Endometrium (tissue), 2 donors: Measurements from ENCODE around the gene CCSER1.

ENCODE experiments used
- FAIRE-seq: peaks from 2 replicates; lab custom pipeline; 2012; peaks lifted over from hg19 to GRCh38; lab: Jason Lieb, UNC
- donor health status: control.
- donor health status: control.

CCSER1 gene

DNA sequence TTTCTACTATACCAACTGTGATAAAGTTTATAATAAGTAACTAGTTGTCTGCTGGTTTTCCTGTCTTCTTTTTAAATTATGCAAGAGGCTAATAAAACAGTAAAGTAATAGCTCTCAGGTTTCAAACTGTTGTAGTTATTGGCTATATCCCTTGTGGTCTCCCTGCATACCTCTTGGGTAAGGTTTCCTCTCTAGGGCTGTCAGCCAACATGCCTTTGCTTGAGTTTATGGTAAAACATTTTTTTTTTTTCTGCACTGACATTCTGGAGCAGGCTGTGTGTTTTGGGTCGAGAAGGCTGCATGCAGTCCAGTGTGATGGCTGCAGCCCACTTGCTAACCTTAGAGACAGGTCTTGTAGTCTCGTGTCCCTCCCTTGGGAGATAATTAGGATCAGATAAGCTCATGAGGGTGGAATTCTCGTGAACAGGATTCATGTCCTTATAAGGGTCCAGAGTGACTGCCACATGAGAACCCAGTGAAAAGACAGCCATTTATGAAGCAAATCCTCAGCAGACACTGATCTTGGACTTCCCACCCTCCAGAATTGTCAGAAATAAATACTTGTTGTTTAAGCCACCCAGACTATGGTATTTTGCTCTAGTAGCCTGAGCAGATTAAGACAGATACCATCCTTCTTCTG, 831.2 kb downstream of the CCSER1 start:
- no peak for FAIRE-seq

DNA sequence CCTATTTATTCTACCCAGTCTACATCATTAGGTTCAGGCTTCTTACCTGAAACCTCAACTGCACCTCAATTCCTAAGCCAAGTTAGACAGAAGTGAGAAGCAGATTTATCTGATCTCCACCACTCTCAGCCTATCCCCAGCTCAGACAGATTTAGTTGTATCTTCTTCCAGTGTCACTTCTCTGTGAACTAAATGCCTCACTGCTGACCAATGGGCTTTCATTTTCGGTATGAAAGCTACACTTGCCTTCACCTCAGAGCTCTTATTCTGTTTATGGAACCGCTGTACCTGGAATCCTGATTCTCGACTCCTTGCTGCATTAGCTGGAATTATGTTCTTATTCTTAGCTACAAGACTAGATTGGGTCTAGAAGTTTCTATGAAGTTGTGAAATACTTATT, 833.2 kb downstream of the CCSER1 start:
- FAIRE-seq, result no peak

DNA sequence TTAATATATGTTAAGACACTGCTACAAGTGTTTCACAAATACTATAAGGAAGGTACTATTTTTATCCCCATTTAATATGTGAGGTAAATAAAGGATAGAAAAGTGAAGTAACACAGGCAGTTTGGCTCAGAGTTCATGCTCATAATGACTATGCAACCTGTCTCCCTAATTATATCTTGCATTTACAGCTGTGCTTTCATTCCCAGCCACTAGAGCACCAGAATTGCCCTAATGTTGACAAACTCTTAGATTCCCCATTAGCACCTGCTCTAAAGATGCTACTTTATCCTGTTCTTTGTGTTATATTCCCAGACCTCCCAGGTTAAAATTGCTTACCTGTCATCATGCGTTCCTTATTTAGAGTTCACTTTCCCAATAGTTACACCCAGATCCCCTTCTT, 833.6 kb downstream of the CCSER1 start:
- no peak for FAIRE-seq

DNA sequence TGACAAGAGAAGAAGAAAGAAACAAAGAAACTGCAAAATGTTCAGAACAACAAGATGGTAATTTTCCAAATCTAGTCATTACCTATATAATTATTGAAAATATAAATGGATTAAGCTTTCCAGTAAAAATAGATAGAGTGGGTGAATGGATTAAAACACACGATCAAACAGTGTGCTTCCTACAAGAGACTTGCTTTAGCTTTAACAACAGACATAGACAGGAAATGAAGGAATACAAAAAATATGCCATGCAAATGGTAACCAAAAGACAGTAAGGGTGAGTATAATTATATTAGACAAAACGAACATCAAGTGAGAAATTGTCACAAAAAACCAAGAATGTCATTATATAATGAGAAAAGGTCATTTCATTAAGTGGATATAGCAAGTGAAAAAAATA, 842.8 kb downstream of the CCSER1 start:
- FAIRE-seq, result no peak

DNA sequence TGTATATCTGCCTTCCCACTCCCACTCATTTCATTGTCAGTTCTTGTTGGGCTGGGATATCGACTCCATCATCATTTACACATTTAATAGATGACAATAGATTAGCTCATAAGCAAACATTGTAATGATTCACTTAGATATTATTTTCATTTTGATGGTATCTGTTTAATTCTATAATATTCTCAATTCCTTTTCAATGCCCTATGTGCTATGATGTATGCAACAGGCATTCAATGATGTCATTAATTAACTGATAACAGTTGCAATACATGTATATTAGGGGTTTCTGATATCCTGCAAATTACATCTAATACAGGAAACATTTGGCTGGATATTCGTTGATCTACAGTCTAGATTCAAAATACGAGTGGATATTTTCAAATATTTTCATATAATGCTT, 850.5 kb downstream of the CCSER1 start:
- FAIRE-seq, result no peak

DNA sequence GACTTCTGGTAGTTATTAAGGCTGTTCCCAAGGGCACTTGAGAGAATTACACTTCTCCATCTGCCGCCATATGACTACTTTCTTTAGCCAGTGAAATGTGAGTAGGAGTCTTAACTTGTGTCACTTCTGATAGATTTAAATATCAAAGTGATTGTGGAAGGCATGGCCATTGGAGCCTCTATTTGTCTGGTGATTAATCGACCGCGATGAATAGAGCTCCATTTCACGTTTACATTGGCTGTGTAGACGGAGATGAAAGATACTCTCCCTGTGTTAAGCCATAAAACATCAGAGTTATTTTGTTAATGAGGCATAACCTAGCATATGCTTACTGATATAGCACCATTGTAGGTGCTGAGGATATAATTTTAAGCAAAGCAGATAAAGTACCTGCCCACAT, 852.4 kb downstream of the CCSER1 start:
- FAIRE-seq, result no peak

DNA sequence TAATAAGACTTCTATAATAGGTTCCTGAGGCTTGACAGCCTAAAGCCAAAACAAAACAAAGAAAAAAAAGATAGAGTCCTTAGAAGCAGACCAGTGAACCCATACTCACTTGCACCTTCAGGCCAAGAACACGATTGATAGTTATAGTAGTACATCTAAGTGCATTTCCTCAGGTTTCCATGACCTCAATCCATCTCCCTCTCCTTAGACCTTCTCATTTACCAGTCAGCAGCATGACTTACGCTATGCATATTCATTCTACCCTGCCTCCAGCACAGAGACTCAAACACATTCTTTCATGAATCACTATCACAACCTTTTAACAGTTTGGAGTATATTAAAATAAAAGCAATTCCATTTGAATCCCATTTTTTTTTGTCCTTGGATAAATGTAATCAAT, 855.6 kb downstream of the CCSER1 start:
- no peak for FAIRE-seq

DNA sequence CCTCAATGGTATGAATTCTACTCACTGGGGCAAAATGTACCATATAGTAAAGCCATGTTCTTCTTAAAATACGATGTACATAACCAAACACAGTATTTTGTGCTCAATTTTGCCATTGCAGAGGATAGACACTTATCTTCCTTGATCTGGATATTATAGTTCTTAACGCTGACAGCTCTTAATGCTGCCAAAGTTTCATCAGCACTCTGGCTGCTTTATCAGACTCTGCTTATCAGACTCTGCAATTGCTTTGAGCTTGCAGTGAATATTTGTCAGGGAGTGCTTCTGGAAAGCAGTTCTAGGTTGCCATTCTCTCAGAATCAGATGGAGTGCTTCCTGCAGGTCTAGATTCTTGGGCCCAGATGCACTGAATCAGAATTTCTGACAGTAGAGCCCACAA, 863.1 kb downstream of the CCSER1 start:
- no peak for FAIRE-seq

DNA sequence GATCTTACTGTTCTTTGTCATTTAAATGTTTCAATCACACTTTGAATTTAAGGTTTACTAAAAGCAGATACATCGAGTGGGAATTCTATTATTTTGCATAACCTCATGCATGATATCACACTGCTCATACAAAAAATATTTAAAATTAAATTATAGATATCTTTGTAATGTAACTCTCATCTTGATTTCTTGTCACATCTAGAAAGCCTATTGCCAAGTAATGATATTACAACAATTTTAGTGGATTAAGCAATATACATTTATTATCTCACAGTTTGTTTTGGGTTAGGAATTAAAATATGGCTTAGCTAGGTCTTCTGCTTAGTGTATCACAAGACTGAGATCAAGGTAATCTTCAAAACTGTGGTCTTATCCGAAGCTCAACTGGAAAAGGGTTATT, 865.0 kb downstream of the CCSER1 start:
- FAIRE-seq, result no peak

DNA sequence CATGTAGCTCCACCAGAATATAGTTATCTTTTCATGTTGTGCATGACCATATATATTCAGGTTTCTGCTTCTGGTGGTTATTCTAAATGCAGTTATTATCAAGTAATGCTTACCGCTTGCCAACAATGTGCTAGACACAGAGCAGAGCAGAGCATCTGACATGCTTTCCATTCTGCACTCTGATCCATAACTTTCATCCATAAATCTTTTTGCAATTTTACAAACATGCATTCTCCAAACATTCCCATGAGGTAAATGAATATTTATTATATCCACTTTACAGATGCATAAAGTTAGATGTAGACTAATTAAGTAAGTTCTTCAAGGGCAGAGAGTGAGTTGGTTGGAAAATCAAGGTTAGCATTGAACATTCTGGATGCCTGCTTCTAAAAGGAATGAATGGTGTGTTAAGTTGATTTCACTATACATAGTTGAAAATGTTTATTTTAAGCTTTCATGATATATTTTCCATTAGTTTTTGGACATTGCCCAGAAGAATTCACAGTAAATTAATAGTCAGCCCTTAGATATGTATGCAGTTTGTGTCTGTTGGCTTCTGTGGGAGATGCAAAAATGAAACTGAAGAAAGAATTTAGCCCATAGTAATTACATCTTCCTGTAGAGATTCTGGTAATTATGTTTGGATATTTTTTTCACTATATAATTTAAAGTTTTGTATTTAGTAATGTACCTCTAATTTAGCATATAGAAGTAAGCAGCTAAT, 867.8 kb downstream of the CCSER1 start:
- FAIRE-seq, result no peak

DNA sequence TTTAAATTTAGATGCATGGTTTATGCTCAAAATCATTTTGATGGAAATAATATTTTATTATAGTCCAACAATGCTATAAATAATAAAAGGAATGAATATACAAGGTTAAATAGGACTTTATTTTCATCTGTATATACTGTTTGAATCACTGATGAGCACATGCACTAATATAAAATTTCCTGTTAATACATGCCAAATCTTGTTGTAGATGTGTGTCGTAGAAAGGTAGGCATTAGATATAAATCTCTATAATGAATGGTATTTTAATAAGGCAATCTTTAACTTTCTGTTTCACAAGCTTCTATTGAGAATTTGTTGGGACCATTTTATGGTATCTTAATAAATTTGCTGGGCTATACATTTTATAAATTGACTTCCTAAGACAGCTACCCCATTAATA, 868.8 kb downstream of the CCSER1 start:
- FAIRE-seq, result no peak

DNA sequence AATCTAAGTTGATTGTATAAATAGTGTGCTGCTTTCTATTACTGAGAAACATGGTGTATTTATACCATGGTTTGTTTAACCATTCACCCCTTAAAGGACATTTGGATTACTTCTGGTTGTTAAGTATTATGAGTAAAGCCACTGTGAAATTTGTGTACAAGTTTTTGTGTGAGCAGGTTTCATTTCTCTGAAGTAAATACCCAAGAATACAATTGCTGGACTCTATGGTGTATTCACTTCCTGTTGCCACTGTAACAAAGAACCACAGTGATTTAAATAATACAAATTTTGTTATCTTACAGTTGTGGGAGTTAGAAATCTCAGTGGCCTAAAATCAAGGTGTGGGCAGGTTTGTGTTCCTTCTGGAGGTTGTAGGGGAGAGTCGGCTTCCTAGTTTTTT, 869.6 kb downstream of the CCSER1 start:
- FAIRE-seq, result no peak

DNA sequence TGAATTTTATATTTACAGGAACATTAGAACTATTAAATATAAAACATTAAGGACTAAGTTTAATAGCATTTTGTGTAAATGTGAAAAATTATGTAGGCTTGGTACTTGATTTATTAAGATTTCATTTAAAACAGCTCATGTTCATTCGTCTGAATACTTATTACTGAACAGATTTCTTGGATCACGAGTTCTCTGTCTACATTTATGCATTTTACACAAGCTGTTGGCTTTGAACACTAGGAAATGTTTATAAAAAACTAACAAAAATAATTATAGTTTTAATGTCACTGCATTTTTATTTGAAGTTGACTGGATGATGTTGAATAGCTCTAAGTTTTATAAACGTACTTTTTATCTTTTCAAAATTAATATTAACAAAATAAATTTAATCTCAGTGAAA, 888.7 kb downstream of the CCSER1 start:
- FAIRE-seq, result no peak

DNA sequence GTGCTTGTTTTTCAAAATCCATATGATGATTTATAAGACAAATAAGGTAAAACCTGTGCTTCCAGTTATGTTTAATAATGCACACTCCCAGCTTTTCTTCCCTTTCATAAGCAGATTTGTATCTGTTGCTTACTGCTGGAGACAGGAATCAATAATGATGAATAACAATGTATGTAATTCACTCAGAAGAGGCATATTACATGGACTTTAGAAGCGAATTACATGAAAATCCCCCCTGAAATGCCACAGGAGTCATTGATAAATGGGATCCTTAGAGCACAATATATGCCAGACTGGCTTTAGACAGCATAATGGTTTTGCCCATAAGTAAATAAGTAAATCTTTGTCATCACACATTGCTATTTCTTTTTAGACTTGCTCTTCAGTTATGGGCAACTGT, 892.3 kb downstream of the CCSER1 start:
- no peak for FAIRE-seq

DNA sequence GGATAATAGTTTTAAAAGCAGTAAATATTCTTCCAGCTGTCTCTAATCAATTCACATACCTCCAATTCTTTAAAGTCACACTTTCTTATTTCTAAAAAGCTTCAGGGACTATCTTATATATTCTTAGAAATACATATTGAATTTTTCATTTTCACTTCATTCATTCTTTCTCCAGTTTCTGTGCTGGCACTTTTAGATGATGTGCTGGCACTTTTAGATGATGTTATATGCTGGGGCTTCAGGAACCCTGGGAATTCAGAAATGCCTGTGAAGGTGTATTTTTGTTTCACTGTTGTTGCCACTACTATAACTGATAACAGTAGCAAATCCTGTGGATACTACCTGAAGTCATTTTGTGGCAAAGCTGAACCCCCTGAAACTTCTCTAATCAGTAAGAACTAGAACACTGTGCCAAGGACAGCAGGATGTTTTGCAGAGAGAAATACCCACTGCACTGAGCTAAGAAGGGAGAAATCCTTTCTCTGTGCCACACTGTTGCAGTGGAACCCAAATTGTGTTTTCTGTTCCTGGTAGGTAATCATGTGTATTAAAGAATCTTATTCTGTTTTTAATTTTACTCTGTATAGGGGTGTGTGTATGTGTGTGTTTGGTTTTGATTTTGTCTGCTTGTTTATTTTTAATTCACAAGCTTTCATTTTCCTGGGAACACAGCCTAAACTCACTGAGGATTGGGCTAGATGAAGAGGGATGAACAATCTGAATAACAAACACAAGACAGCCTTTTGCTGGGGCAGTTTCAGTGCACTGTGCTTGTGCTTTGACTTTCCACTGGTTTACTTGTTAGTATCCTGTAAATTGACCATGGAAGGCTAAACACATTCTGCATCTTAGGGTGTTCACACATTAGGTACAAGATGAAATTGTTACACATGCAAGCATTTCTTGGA, 898.3 kb downstream of the CCSER1 start:
- FAIRE-seq, result no peak

DNA sequence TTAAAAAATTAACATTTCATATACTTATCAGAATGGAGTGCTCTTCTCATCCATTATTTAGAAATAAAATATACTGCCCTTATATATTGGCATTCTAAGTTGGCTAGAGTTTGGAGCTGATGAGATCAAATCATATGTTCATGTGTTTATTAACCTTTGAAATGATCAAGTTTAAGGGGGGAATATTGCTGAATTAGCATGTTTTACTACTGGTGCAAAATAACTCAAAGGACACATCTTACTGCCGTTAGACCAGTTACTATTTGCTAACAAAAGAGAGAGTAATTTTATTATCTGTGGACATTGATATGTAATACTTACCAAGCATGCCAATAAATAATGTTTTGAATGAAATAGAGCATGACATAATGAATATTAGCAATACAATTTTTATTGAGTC, 901.0 kb downstream of the CCSER1 start:
- no peak for FAIRE-seq

DNA sequence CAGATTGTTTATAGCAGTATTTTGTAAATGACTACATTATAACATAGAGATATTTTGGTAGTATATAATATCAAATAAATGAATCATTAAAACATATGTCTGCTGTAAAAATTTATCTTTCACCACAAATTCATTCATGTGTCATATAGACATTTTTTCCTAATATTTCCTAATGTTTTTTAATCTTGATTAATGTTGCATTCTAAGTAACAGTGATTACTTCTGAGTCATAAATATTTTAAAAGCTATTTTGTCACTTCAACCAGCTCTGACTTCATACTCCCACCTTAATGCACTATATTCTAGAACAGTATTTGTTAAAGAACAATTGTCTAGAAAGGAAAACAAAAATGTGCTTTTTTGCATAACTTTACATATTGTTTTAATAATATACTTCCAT, 904.6 kb downstream of the CCSER1 start:
- FAIRE-seq, result no peak

DNA sequence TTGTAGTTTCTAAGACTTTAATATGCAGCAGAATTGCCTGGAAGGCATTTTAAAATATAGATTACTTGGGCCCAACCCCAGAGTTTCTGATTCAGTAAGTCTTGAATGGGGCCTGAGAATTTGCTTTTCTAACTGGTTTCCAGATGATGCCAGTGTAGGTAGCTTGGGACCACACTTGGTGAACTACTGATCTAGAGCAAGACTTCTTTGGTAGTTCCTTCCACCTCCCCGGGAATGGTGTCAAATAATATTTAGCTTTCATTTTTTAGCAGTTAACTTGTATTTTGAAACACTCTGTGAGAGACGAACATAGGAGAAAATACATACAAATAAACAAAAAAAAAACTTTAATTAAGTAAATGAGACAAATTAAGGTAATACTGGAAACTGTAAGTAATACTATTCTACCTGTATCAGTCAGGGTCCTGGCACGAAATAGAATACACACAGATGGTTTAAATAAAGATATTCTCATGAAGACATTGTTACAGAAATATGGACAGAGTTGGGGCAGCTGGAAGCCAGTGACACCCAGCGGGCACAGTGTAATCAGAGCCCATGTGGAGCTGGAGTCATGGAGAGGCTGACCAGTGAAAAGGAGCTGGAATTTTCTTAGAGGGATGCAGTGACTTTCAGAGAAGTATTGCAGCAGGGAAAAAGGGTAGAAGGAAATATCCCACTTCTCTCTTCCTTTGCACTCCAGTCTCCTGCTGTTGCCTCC, 905.7 kb downstream of the CCSER1 start:
- no peak for FAIRE-seq

DNA sequence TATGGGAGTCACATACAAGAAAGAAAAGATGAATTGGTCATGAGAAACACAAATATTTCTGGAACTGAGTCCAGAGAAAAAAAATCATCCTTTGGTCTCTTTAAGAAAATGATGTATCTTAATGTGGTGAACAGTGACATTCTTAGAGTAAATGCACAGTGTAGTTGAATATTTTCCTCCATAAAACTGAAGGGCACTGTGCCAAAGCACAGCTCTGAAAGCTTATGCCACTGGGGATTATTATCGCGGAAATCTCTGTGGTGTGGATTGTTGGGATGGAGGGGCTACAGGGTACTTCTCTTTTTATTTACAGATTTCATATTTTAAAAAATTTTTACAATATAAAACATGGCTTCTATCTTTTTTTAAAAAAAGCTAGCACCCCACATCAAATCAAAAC, 908.1 kb downstream of the CCSER1 start:
- FAIRE-seq, result no peak

DNA sequence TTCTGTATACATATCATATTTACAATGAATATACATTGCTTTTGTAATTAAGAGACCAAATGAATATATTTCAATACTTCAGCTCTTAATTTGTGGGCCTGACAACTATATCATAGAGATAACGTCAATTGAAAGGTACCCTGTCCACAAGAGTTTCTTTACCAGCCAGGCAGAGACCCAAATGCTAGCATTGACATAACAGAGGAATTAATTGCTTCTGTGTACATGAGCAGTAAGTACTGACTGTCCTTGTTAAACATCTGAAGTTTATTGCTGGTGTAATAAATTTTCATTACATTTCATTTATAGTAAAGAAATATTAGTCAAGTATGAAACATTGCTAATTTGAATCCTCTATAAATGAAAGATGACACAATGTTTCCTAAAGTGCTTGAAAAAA, 910.8 kb downstream of the CCSER1 start:
- no peak for FAIRE-seq

DNA sequence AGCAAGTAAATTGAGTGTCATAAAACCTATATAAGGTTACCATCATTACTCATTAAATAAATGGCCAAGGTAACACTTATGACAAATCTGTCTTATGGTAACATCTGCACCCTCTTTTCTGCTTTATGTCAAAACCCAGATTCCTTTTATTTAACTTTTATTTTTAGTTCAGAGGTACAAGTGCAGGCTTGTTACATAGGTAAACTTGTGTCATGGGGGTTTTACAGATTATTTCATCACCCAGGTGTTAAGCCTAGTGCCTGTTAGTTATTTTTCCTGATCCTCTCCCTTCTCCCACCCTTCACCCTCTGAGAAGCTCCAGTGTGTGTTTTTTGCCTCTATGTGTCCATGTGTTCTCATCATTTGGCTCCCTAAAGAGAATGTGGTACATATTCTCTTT, 930.7 kb downstream of the CCSER1 start:
- no peak for FAIRE-seq

DNA sequence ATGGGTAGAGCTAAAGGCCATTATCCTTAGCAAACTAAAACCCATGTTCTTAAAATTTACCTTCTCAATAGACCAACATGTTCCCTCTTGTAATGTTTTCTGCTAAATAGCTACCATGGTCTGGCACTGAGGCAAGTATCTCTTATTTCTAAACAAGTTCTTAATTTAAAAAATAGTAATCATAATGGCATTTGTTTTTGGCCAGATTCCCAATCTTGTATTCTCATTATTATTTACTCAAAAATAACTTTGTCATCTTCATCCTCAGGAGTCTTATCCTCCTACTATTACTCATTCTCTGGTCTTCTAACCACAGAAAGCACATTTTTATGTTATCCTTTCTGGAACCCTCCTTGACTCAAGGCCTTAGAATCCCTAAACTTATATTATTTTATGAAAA, 931.2 kb downstream of the CCSER1 start:
- FAIRE-seq, result no peak
